Heart left ventricle (tissue), 13 donors: Measurements from ENCODE around the gene ARID5A.

ENCODE experiments used
- CTCF ChIP-seq, 12 donors: fragments of 200-600 bp; sonication (generic) in 4 of 12; IDR thresholded peaks; one replicate each; pipeline versions ENCODE4 v1.5.0 to v1.8.0; 2018 to 2022; ENCODE audit warnings: antibody characterized with exemption in 12 of 12, mild to moderate bottlenecking in 5 of 12
- POLR2A ChIP-seq, 2 donors: fragments of 450-650 bp; IDR thresholded peaks; one replicate each; pipeline ENCODE4 v1.6.1; 2017; ENCODE audit warnings: antibody characterized with exemption in 2 of 2, mild to moderate bottlenecking in 2 of 2, moderate library complexity in 2 of 2
- donor health status: ischemic (EF 13 %, LVEDD 7.1; RV severe dilation, severe dysfunction).
- donor health status: DM: no; HTN: yes; CAD: no.
- donor health status: DM: no; HTN: no; CAD: no.
- donor health status: ischemic (EF 25% LVEDD 6.9; RV normal size, moderate dysfunction).
- donor health status: ischemic (EF 25% LVEDD 5.7; RV mildly dilated, moderate dysfunction).
- donor health status: ischemic (EF 35%, LVEDD 5.7; RV mildly dilated, moderate dysfunction).
- donor health status: nonischemic (EF 11% LVEDD 7.7; RV severe dilation, severe dysfunction).
- donor health status: DM: yes; HTN: yes; CAD: no.
- donor health status: PGD.
- donor health status: ischemic (EF 29% LVEDD 5.4; RV normal size, mild dysfunction).
- donor health status: nonischemic (EF 23%, LVEDD 6.1; RV moderate dilation, normal function).

DNA sequence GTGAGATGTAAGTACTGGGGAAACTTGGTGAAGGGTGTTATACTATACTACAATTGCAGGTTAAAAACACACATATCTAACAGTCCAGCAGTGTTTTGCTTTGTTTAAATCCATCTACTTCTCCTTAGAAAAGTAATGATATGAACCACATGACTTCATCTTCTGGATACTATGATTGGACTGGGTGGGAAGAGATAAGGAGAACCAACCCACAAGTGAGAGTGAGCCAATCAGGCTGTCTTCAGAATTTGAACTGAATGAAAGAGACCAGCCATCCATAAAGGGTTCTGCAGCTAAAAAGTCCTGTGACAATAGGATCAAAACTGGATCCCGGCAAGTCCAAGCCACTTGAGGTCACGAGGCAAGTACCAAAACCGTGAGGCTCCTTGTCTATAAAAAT is 54.9 kb downstream of the ARID5A start:
- no peak for TF ChIP-seq CTCF (IDR thresholded peaks at IDR 0.05)
- no peak for TF ChIP-seq POLR2A (IDR thresholded peaks at IDR 0.05)
